Fibroblast of pulmonary artery (primary cell): ENCODE measurements around the gene IFRD2.
A peak's percentile ranks its signal among the peaks of the same experiment; 100 is the strongest.

ENCODE experiments used
- DNase-seq: peaks from one replicate; pipeline ENCODE4 v3.0.0-alpha.2; 2010; ENCODE audit warnings: low read depth
- H3K4me3 ChIP-seq: replicated peaks from 2 replicates; pipeline ENCODE4 v1.5.1; 2011; ENCODE audit warnings: low read depth, mild to moderate bottlenecking, control low read depth, low read length, moderate library complexity
- TF ChIP-seq, protein P1 (sequence below): IDR thresholded peaks from 2 replicates; pipeline ENCODE4 v1.5.1; 2011; ENCODE audit warnings: mild to moderate bottlenecking, control low read depth, low read length, inconsistent platforms; ENCODE audit errors: missing control alignments

The IFRD2 gene

DNA sequence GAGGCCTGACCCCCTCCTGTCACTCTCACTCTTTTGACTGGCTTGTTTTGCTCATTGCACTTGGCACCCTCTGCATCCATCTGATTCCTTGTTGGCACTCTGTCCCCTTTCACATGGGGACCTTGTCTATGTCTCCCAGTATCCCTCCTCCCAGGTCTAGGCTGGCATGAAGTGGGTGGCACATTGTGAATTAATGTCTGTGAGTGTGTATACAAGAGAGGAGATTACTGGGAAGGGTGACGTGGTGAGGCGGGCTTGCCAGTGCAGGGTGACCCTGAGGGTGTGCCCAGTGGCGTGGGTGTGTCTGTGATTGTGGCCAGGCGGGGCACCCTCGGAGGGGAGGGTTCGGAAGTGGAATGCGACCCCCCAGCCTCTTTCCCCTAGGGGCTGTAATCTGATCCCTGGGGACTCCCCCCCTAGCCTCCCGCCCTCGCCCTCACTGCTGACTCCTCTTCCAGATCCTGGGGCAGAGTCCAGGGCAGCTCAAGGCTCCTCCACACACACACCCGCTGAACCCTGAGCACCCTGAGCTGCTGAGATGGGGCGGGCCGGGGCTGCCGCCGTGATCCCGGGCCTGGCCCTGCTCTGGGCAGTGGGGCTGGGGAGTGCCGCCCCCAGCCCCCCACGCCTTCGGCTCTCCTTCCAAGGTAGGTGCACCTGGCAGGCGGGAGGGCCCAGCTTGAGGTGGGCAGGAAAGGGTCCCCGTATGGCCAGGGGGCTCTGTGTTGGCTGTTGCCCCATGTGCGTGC is 23.4 kb downstream of the IFRD2 start, which contains the start of gene SEMA3B:
SEMA3B (plus strand) TSS at position 445 of the 749 bp plus-strand sequence; CDS start at position 539, 94 bp downstream.
- no peak for DNase-seq
- TF ChIP-seq, protein P1, sequence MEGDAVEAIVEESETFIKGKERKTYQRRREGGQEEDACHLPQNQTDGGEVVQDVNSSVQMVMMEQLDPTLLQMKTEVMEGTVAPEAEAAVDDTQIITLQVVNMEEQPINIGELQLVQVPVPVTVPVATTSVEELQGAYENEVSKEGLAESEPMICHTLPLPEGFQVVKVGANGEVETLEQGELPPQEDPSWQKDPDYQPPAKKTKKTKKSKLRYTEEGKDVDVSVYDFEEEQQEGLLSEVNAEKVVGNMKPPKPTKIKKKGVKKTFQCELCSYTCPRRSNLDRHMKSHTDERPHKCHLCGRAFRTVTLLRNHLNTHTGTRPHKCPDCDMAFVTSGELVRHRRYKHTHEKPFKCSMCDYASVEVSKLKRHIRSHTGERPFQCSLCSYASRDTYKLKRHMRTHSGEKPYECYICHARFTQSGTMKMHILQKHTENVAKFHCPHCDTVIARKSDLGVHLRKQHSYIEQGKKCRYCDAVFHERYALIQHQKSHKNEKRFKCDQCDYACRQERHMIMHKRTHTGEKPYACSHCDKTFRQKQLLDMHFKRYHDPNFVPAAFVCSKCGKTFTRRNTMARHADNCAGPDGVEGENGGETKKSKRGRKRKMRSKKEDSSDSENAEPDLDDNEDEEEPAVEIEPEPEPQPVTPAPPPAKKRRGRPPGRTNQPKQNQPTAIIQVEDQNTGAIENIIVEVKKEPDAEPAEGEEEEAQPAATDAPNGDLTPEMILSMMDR, result no peak
- H3K4me3 ChIP-seq, result no peak within 1 kb of the TSS

DNA sequence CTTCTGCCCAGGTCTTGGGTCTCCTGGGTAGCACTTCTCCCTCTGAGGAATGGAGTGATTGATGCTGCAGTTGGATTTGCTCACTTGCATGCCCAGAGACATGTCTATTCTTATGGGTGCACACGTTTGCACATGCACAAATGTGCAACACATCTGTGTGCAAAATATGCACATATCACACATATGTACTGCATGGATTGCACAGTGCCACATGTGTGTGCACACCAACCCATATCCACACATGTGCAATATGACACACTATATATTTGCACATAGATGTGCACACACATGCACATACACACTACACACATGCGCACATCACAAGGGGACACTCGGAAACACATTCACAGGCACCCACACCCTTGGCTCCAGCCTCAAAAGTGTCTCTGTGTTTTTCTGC is 24.0 kb downstream of the IFRD2 start:
- TF ChIP-seq, protein P1, result no peak
- H3K4me3 ChIP-seq, result no peak overlapping the region
- no peak for DNase-seq

DNA sequence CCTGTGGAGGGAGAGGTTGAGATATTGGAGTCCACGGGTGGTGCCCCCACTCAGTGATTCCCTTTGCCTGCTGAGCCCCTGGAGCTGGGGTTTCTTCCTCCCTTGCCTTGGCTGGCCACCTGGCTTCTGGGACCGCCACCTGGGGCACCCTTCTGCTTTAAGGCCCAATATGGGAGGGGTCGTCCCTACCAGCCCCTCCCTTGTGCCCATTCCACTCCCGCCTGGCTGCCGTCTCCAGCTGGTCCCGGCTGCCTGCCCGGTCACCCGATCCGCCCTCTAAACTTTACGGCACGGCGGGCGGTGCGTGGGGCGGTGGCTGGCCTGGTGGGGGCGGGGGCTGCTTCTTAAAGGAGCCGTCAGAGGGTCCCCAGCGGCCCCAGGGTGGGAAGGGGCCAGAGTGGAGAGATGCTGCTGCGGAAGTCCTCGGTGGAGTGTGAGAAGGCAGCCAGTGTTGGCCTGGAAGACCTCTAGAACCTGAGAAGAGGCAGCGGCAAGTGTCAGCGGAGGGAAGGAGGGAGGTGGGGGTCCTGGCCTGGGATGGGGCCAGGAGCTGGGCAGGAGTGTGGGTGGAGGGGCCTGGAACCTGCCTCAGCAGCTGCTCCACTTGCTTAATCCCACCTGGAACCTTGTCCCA is 24.8 kb downstream of the IFRD2 start:
- H3K4me3 ChIP-seq, result peak overlapping the region; percentile 55
- DNase-seq, result peak; percentile 26
- TF ChIP-seq, protein P1, result no peak

DNA sequence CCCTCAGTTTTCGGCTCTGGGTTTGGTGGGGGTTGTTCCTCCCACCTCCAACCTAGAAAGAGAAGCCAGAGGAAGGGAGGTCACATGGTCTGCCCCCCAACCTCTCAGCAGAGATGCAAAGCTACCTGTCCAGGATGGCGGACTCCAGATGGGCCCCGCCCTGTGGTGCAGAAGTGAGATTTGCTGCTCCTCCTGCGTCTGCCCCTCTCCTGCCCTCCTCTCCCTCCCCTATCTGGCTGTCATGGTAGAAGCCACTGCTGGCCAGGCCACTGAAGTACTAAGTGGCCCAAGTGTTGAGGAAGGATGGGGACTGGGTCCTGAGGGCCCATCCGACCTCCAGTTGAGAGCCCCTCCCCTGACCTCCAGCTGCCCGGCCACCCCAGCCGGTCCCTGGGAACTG is 25.4 kb downstream of the IFRD2 start:
- TF ChIP-seq, protein P1, result no peak
- peak overlapping the region; percentile 55 for H3K4me3 ChIP-seq

DNA sequence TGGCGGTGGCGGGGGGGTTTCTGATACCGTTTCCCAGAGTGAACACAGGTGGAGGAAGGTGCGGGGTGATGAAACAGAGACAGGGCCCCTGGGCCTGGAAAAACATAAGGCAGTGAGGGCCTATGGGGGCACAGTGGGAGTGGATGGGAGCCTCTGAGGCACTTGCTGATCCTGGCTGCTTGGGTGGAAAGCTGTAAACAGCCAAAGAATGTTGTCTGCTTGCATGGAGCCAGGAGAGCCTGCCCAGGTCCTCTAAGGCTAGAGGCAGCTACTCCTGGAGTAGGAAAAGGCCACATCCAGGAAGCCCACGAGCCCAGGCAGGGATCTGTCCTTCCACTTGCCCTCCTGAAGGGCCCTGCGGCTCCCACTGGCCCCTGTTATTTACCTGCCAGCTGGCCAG is 26.2 kb downstream of the IFRD2 start:
- TF ChIP-seq, protein P1, result no peak
- no peak overlapping the region for H3K4me3 ChIP-seq
- DNase-seq, result no peak

More for the DNA sequence above, 25.4 kb downstream of the IFRD2 start:
- no peak for DNase-seq

DNA sequence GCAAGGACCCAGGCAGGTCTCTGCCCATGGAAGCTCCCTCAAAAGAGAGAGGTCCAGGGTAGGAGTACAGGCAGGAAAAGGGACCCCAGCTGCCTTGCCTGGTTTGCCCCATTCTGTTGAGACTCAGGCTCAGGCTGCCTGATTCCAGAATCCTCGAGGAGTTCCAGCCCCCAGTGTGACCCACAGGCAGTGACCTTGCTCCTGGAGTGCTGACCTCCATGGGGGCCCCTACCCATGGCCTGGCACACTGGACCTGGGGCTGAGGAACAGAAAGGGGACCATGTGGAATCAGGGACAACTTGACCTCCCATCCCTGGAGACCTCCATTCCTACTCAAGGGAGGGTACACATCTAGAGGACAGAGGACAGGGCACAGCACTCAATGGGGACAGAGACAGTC is 26.7 kb downstream of the IFRD2 start:
- TF ChIP-seq, protein P1, result no peak
- H3K4me3 ChIP-seq, result no peak overlapping the region
- DNase-seq, result no peak
